Smooth muscle cell (in vitro differentiated cells): ENCODE results near the gene NAV3. TPM values are rescaled to one million over a fixed set of nuclear protein-coding genes. Genes with fewer than 3 reads are reported as not detected.

Source experiments
- DNase-seq: peaks from one replicate; lab custom pipeline; 2025; ENCODE audit not compliant: unreplicated experiment; lab: John Stamatoyannopoulos, UW
- H2AFZ ChIP-seq: fragments of 200-600 bp; sonication (generic); 2 replicates; pipeline ENCODE4 v1.6.0; 2016; ENCODE audit warnings: antibody characterized with exemption, low read depth, mild to moderate bottlenecking
- H3F3A ChIP-seq: fragments of 200-600 bp; sonication (generic); 2 replicates; pipeline ENCODE4 v1.6.0; 2017; ENCODE audit warnings: antibody characterized with exemption, low read depth
- H3K27ac ChIP-seq: fragments of 200-600 bp; sonication (generic); 2 replicates; pipeline ENCODE4 v1.5.1; 2016; ENCODE audit warnings: low read depth, mild to moderate bottlenecking
- H3K27me3 ChIP-seq: fragments of 200-600 bp; sonication (generic); 2 replicates; pipeline ENCODE4 v1.6.1; 2016; ENCODE audit warnings: low read depth, mild to moderate bottlenecking
- H3K36me3 ChIP-seq: fragments of 200-600 bp; sonication (generic); 2 replicates; pipeline ENCODE4 v1.5.1; 2016; ENCODE audit warnings: low read depth
- H3K4me1 ChIP-seq: fragments of 200-600 bp; sonication (generic); 2 replicates; pipeline ENCODE4 v1.5.1; 2016; ENCODE audit warnings: low read depth
- H3K4me2 ChIP-seq: fragments of 200-600 bp; sonication (generic); 2 replicates; pipeline ENCODE4 v1.6.0; 2016; ENCODE audit warnings: mild to moderate bottlenecking
- H3K4me3 ChIP-seq: fragments of 200-600 bp; sonication (generic); 2 replicates; pipeline ENCODE4 v1.5.1; 2016; ENCODE audit warnings: mild to moderate bottlenecking
- H3K79me2 ChIP-seq: fragments of 200-600 bp; sonication (generic); 2 replicates; pipeline ENCODE4 v1.6.0; 2016; ENCODE audit warnings: low read depth, mild to moderate bottlenecking
- H3K9ac ChIP-seq: fragments of 200-600 bp; sonication (generic); 2 replicates; pipeline ENCODE4 v1.6.0; 2016; ENCODE audit warnings: low read depth
- H3K9me3 ChIP-seq: fragments of 200-600 bp; sonication (generic); replicated peaks from 2 replicates; pipeline ENCODE4 v1.5.1; 2016; ENCODE audit warnings: low read depth
- H4K20me1 ChIP-seq: fragments of 200-600 bp; sonication (generic); 2 replicates; pipeline ENCODE4 v1.6.0; 2016; ENCODE audit warnings: low read depth
- WGBS: methylation state at CpG from one replicate; pipeline ENCODE4 v1.1.7; 2016; ENCODE audit warnings: low lambda C conversion rate; 5-methylcytosine and 5-hydroxymethylcytosine counted together
- polyA plus RNA-seq: library from polyadenylated mRNA; unstranded; fragments of >200 nt; fragmentation: Nextera tagmentation; extraction: Ambion mirVana; gene quantifications from 2 replicates; pipeline ENCODE4 v1.2.1, GENCODE V29; 2016
- total RNA-seq: library from RNA; depleted of rRNA; stranded (reverse); fragments of >200 nt; gene quantifications from 2 replicates; pipeline ENCODE4 v1.2.3, GENCODE V29; 2014
- TF ChIP-seq, protein P1 (sequence below): fragments of 200-600 bp; sonication (generic); IDR thresholded peaks from 2 replicates; pipeline ENCODE4 v1.5.1; 2017; ENCODE audit warnings: borderline replicate concordance, mild to moderate bottlenecking, antibody characterized with exemption; ENCODE audit not compliant: insufficient read depth, poor library complexity, severe bottlenecking

The NAV3 gene
- total and polyA plus RNA-seq, 2 experiments from 2014 or later, result 8.0 to 31.0 TPM

DNA sequence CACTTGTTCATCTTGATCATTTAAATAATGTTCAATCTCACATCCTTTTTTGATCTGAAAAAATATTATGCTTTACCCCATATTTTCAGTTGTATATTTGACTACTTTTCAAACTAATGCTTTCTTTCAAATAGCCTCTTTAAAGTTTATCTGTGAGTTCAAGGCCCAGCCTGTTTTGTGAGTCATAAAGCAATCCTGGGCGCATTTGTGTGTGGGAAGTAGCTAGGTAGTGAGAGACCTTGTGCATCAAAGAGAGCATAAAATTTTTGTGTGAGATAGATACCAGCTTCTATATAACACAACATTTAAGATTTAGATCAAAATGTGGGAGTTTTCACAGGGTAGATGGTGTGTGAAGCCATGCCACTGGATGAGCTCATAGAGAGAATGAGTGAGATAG, 405.6 kb downstream of the NAV3 start:
- H4K20me1 ChIP-seq, result no peaks in the 10 kb centered on the region
- H2AFZ ChIP-seq, result no peak overlapping the region
- WGBS, result 59% methylated on average over 1 of the region's 1 CpG
- H3F3A ChIP-seq, result no peaks in the 10 kb centered on the region
- H3K9me3 ChIP-seq, result no peaks in the 10 kb centered on the region
- no peak overlapping the region for H3K27ac ChIP-seq
- H3K27me3 ChIP-seq, result no peaks in the 10 kb centered on the region
- no peaks in the 10 kb centered on the region for H3K36me3 ChIP-seq
- no peak overlapping the region for H3K4me3 ChIP-seq
- no peak overlapping the region for H3K4me2 ChIP-seq
- H3K79me2 ChIP-seq, result no peaks in the 10 kb centered on the region
- no peak overlapping the region for H3K9ac ChIP-seq
- DNase-seq, result no peak
- peaks cover 15% of the 10 kb centered on the region for H3K4me1 ChIP-seq
- TF ChIP-seq, protein P1, sequence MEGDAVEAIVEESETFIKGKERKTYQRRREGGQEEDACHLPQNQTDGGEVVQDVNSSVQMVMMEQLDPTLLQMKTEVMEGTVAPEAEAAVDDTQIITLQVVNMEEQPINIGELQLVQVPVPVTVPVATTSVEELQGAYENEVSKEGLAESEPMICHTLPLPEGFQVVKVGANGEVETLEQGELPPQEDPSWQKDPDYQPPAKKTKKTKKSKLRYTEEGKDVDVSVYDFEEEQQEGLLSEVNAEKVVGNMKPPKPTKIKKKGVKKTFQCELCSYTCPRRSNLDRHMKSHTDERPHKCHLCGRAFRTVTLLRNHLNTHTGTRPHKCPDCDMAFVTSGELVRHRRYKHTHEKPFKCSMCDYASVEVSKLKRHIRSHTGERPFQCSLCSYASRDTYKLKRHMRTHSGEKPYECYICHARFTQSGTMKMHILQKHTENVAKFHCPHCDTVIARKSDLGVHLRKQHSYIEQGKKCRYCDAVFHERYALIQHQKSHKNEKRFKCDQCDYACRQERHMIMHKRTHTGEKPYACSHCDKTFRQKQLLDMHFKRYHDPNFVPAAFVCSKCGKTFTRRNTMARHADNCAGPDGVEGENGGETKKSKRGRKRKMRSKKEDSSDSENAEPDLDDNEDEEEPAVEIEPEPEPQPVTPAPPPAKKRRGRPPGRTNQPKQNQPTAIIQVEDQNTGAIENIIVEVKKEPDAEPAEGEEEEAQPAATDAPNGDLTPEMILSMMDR, result no peak

DNA sequence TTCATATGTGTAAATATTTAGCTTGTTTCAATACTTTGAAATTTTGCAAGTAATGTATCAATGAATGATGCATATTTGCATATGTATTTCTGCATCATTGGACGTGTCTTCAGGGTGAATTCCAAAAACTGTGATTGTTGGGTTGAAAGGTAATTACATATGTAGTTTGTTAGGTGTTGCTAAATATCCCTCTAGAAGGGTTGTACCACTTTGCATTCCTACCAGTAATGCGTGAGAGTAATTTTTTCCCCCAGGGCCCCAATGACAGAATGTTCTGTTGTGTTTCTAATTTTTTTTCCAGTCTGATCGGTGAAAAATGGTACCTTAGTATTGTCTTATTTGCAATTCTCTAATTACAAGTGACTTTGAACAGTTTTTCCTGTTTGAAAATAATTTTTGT, 408.9 kb downstream of the NAV3 start:
- WGBS, result 77% methylated on average over 3 of the region's 3 CpGs
- TF ChIP-seq, protein P1, result no peak
- Histone ChIP-seq H3K36me3 (no peaks in the 10 kb centered on the region), H3K4me1 (peaks cover 15% of the 10 kb centered on the region), H2AFZ (no peak overlapping the region), H3K27ac (no peak overlapping the region), H3K79me2 (no peaks in the 10 kb centered on the region), H3K9ac (no peak overlapping the region), H4K20me1 (no peaks in the 10 kb centered on the region), H3K9me3 (no peaks in the 10 kb centered on the region), H3K4me3 (no peak overlapping the region), H3K4me2 (no peak overlapping the region), H3K27me3 (no peaks in the 10 kb centered on the region), H3F3A (no peaks in the 10 kb centered on the region)
- no peak for DNase-seq

DNA sequence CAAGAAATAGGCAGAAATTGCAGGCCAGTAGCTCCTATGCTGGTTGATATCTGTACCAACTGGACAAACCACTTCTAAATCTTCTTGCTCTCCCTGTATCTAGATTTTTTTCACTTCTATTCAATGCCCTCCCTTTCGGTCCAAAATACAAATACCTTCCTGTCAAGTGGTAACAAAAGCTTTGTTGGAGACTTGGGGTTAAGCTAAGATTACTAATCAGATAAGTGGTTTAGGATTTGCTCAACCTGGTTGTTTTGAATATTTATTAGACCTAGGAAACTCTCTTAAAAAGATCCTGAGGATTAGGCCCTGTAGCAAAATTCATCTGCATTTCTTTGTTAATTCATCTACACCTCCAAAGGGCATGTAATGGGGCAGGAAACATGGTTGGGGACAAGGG, 410.1 kb downstream of the NAV3 start:
- Histone ChIP-seq H3K4me3 (no peak overlapping the region), H3K4me1 (peaks cover 15% of the 10 kb centered on the region), H3K27me3 (no peaks in the 10 kb centered on the region), H3K27ac (no peak overlapping the region), H3K36me3 (no peaks in the 10 kb centered on the region), H3K79me2 (no peaks in the 10 kb centered on the region), H4K20me1 (no peaks in the 10 kb centered on the region), H3F3A (no peaks in the 10 kb centered on the region), H3K9me3 (no peaks in the 10 kb centered on the region), H2AFZ (no peak overlapping the region), H3K4me2 (no peak overlapping the region), H3K9ac (no peak overlapping the region)
- WGBS, result 51% methylated on average over 1 of the region's 1 CpG
- no peak for DNase-seq
- TF ChIP-seq, protein P1, result no peak

DNA sequence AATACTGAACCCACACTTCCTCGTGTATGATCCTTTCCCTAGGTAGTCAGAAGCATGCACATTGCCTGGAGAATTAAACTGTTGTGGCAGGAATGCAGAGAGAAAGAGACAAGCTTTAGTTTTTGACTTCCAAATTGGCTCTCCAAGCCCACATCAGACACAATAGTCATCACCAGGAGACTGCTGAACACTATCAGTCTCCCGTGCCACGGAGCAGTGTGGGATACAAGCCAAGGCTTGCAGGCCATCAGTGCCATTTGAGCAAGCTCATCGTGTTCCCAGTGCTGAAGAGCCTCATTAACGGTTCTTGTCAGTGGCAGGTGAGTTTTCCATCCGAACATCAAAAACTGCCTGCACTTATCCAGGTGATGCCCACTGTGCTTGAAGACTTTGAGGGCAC, 410.8 kb downstream of the NAV3 start:
- no peaks in the 10 kb centered on the region for H3K9me3 ChIP-seq
- WGBS, result 76% methylated on average over 6 of the region's 6 CpGs
- TF ChIP-seq, protein P1, result no peak

More for the DNA sequence above, 410.8 kb downstream of the NAV3 start:
- H4K20me1 ChIP-seq, result no peaks in the 10 kb centered on the region
- no peak overlapping the region for H3K27ac ChIP-seq
- H3K9ac ChIP-seq, result no peak overlapping the region
- no peaks in the 10 kb centered on the region for H3K27me3 ChIP-seq
- no peak for DNase-seq
- H3F3A ChIP-seq, result no peaks in the 10 kb centered on the region
- H3K4me3 ChIP-seq, result no peak overlapping the region
- no peak overlapping the region for H3K4me2 ChIP-seq
- peaks cover 15% of the 10 kb centered on the region for H3K4me1 ChIP-seq
- no peaks in the 10 kb centered on the region for H3K36me3 ChIP-seq
- no peaks in the 10 kb centered on the region for H3K79me2 ChIP-seq
- H2AFZ ChIP-seq, result no peak overlapping the region
